Measurements from ENCODE around the gene R3HDM4.
"Not testable (repeated sequence)": the region's sequence is repeated elsewhere in the genome, so short reads cannot be mapped to it uniquely, and the experiment has no call there.

The R3HDM4 gene

GRCh38 chr19:911197-912033 is 1.6 kb downstream of the R3HDM4 start:
- no peak for DNase-seq

GRCh38 chr19:907183-907853 is 5.7 kb downstream of the R3HDM4 start:
- DNase-seq = no peak

GRCh38 chr19:906480-906879 is 6.5 kb downstream of the R3HDM4 start:
- DNase-seq = no peak

GRCh38 chr19:904545-904944 is 8.5 kb downstream of the R3HDM4 start:
- DNase-seq = no peak

- no peak for DNase-seq
These were observed 9.7 kb downstream of the R3HDM4 start for GRCh38 chr19:903266-903797.

GRCh38 chr19:902446-903226 is 10.4 kb downstream of the R3HDM4 start:
- no peak for DNase-seq

- DNase-seq = no peak
These were observed 11.0 kb downstream of the R3HDM4 start for GRCh38 chr19:902093-902370.

GRCh38 chr19:901216-902092 is 11.6 kb downstream of the R3HDM4 start:
- DNase-seq = no peak

GRCh38 chr19:900302-901111 is 12.5 kb downstream of the R3HDM4 start:
- DNase-seq = no peak

GRCh38 chr19:900043-900301 is 13.0 kb downstream of the R3HDM4 start:
- DNase-seq = no peak

GRCh38 chr19:899336-900042 is 13.5 kb downstream of the R3HDM4 start:
- no peak for DNase-seq

- DNase-seq = no peak
These were observed 14.4 kb downstream of the R3HDM4 start for GRCh38 chr19:898663-899062.

GRCh38 chr19:897442-898039 is 15.5 kb downstream of the R3HDM4 start:
- DNase-seq = no peak

- DNase-seq = no peak
These were observed 16.0 kb downstream of the R3HDM4 start for GRCh38 chr19:896999-897398.

- DNase-seq = no peak
These were observed 16.6 kb downstream of the R3HDM4 start for GRCh38 chr19:896434-896833.

- peak; percentile 94 for DNase-seq
These were observed 19.9 kb downstream of the R3HDM4 start, which contains the start of the genes MED16 and RNU6-9 for GRCh38 chr19:892894-893689. Gene MED16 (minus strand): TSS chr19:893187. CDS start chr19:891131, 2,056 bp downstream. Gene RNU6-9 (plus strand): TSS chr19:893484.

- DNase-seq = no peak
These were observed 20.7 kb downstream of the R3HDM4 start for GRCh38 chr19:892243-892893.

- DNase-seq = not testable (repeated sequence)
These were observed 21.4 kb downstream of the R3HDM4 start for GRCh38 chr19:891421-892200.
